Measurements from ENCODE around the gene HIVEP3. TPM values are rescaled to one million over a fixed set of nuclear protein-coding genes. Genes with fewer than 3 reads are reported as not detected.
"Not testable (repeated sequence)": the region's sequence is repeated elsewhere in the genome, so short reads cannot be mapped to it uniquely, and the experiment has no call there.

The HIVEP3 gene
- total RNA-seq, 1 donor: 1.2 TPM

DNA sequence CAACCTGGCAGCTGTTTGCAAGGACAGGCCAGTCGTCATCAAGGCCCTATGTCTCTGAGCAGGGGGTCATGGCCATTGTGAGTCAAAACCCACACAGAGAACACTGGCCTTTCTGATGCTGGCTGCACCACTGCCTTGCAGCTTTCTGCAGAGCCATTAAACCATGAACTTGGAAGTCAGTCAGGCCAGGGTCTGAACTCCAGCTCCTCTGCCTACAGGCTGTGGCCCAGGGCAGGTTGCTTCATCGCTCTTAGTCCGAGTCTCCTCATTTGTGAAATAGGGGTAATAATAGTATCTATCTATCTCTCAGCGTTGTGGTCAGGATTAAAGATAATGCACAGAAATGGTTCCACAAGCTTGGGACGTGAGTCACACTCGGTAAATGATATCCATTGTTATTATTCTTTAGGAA lies 35.8 kb upstream of the HIVEP3 start:
- no peak overlapping the region for H3K4me3 ChIP-seq (ENCODE audit: low read depth, low read length)
- TF ChIP-seq, protein P1, sequence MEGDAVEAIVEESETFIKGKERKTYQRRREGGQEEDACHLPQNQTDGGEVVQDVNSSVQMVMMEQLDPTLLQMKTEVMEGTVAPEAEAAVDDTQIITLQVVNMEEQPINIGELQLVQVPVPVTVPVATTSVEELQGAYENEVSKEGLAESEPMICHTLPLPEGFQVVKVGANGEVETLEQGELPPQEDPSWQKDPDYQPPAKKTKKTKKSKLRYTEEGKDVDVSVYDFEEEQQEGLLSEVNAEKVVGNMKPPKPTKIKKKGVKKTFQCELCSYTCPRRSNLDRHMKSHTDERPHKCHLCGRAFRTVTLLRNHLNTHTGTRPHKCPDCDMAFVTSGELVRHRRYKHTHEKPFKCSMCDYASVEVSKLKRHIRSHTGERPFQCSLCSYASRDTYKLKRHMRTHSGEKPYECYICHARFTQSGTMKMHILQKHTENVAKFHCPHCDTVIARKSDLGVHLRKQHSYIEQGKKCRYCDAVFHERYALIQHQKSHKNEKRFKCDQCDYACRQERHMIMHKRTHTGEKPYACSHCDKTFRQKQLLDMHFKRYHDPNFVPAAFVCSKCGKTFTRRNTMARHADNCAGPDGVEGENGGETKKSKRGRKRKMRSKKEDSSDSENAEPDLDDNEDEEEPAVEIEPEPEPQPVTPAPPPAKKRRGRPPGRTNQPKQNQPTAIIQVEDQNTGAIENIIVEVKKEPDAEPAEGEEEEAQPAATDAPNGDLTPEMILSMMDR (IDR thresholded peaks at IDR 0.05; ENCODE audit: insufficient read depth, low read length): no peak
- DNase-seq (ENCODE audit: low read depth): peak; percentile 97

DNA sequence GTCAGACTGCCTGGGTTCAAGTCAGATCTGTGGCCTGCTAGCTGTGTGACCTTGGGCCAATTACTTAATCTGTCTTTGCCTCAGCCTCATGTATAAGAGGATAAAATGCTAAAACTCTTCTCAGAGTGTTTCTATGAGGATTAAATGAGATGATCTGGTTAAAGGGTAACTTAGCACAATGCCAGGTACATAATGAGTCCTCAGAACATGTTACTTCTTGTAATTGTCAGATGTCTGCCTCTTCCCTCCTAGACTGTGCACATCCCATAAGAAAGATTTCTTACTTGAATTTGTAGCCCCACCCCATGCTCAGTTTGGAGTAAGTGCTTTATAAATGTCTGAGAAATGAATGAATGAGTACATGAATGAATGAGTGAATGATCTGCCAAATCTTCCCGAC lies 34.6 kb upstream of the HIVEP3 start:
- TF ChIP-seq, protein P1 (IDR thresholded peaks at IDR 0.05; ENCODE audit: insufficient read depth, low read length): no peak
- no peak overlapping the region for H3K4me3 ChIP-seq (ENCODE audit: low read depth, low read length)
- no peak for DNase-seq (ENCODE audit: low read depth)

DNA sequence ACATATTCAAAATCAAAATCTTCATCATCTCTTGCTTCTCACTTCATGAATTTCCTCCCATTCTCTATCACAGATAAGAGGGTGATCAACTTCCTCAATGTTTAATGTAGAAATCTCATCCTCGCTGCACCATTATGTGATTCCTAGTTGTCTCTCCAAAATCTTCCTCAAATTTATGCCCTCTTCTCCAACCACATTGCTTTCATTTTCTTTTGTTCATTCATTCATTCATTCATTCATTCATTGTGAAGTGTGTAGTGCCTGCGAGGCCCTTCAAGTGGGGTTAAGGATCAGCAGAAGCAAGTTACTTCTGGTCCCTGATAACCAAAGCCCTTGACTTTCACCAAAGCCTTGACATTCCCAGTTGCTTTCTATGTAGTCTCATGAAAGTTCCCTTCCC lies 33.5 kb upstream of the HIVEP3 start:
- no peak for DNase-seq (ENCODE audit: low read depth)
- H3K4me3 ChIP-seq (ENCODE audit: low read depth, low read length): no peak overlapping the region
- TF ChIP-seq, protein P1 (IDR thresholded peaks at IDR 0.05; ENCODE audit: insufficient read depth, low read length): no peak

DNA sequence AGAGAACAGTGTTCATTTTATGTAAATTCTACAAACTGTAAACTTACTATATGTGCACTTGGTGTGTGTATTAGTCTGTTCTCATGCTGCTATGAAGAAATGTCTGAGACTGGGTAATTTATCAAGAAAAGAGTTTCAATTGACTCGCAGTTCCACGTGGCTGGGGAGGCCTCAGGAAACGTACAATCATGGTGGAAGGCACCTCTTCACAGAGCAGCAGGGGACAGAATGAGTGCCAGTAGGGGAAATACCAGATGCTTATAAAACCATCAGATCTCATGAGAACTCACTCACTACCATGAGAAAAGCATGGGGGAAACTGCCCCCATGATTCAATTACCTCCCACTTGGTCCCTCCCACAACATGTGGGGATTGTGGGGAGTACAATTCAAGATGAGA lies 32.8 kb upstream of the HIVEP3 start:
- not testable (repeated sequence) for H3K4me3 ChIP-seq (ENCODE audit: low read depth, low read length); DNase-seq (ENCODE audit: low read depth)

DNA sequence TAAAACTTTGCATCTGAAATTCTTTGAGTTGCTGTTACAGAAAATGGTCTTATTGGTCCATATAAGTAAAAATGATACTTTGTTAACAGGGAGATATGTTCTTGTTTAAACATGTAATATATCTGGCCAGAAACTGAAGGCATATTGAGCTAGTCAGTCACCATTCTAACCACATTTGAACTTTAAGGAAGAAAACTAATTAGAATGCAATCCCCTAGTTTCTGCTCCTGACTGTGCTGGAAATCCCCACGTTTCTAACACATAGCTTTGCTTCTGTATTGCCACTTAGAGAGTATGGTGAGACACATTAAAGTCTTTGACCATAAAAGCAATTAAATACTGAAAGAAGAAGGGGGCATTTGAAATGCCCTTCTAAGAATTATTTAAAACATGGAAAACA lies 32.1 kb upstream of the HIVEP3 start:
- TF ChIP-seq, protein P1 (IDR thresholded peaks at IDR 0.05; ENCODE audit: insufficient read depth, low read length): no peak
- H3K4me3 ChIP-seq (ENCODE audit: low read depth, low read length): no peak overlapping the region
- no peak for DNase-seq (ENCODE audit: low read depth)

DNA sequence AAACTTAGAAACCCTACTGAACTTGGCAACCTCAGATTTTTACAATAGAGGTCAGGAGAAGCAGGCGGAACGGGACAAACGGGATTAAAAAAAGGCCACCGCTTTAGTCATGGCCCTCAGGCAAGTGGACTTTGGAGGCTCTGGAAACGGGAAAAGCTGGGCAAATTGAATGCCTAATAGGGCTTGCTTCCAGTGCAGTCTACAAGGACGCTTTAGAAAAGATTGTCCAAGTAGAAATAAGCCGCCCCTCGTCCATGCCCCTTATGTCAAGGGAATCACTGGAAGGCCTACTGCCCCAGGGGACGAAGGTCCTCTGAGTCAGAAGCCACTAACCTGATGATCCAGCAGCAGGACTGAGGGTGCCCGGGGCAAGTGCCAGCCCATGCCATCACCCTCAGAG lies 27.2 kb upstream of the HIVEP3 start:
- DNase-seq (ENCODE audit: low read depth); H3K4me3 ChIP-seq (ENCODE audit: low read depth, low read length): not testable (repeated sequence)

DNA sequence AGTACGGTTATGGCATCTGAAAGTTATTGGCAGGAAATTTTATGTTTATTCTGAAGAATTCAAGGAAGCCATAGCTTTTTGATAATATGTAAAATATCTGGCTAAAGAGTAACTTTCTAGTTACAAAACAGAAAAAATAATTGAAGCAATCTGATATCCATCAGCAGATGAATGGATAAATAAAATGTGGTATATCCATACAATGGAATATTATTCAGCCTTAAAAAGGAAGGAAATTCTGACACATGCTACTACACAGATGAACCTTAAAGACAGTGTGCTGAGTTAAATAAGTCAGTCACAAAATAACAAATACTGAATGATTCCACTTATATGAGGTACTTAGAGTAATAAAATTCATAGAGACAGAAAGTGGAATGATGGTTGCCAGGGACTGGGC lies 25.0 kb upstream of the HIVEP3 start:
- H3K4me3 ChIP-seq (ENCODE audit: low read depth, low read length): no peak overlapping the region
- DNase-seq (ENCODE audit: low read depth): no peak
- TF ChIP-seq, protein P1 (IDR thresholded peaks at IDR 0.05; ENCODE audit: insufficient read depth, low read length): no peak

DNA sequence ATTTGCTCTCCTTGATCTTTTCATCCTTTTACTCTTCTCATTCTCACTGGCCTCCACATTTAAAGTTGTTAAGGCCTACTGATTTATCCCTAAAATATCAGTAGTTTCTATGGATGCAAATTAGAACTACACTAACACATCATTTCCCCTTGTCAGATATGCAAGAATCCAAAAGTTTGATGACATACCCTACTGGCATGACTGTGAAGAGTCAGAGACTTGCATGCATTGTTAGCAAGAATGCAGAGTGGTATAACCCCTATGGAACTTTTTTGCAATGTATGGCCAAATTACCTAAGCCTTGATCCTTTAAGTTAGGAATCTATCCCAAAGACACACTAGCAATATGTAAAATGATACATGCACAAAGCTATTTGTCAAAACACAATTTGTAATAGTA lies 23.6 kb upstream of the HIVEP3 start:
- DNase-seq (ENCODE audit: low read depth): no peak
- H3K4me3 ChIP-seq (ENCODE audit: low read depth, low read length): no peak overlapping the region
- TF ChIP-seq, protein P1 (IDR thresholded peaks at IDR 0.05; ENCODE audit: insufficient read depth, low read length): no peak

All from fibroblast of the aortic adventitia (primary cell).